ENCODE measurements around the gene SP4.

Gene SP4

GRCh38 chr7:21429786-21430574, 2.1 kb downstream of the SP4 start:
- in situ Hi-C loops (cut with MboI; ENCODE audit: low pct_unique_long_range_greater_than_20kb, low sequenced_read_pairs): no loop called here
- no peak for DNase-seq

GRCh38 chr7:21430575-21430954, 2.7 kb downstream of the SP4 start:
- in situ Hi-C loops (cut with MboI; ENCODE audit: low pct_unique_long_range_greater_than_20kb, low sequenced_read_pairs): no loop called here
- DNase-seq: no peak

- in situ Hi-C loops (cut with MboI; ENCODE audit: low pct_unique_long_range_greater_than_20kb, low sequenced_read_pairs): no loop called here
- DNase-seq: no peak
Observed at GRCh38 chr7:21443149-21443841, 15.4 kb downstream of the SP4 start.

GRCh38 chr7:21448974-21449373, 21.1 kb downstream of the SP4 start:
- DNase-seq: no peak
- in situ Hi-C loops (cut with MboI; ENCODE audit: low pct_unique_long_range_greater_than_20kb, low sequenced_read_pairs): no loop called here

GRCh38 chr7:21450076-21450475, 22.2 kb downstream of the SP4 start:
- DNase-seq: no peak
- in situ Hi-C loops (cut with MboI; ENCODE audit: low pct_unique_long_range_greater_than_20kb, low sequenced_read_pairs): no loop called here

- in situ Hi-C loops (cut with MboI; ENCODE audit: low pct_unique_long_range_greater_than_20kb, low sequenced_read_pairs): no loop called here
- DNase-seq: no peak
Observed at GRCh38 chr7:21450941-21451340, 23.1 kb downstream of the SP4 start.

GRCh38 chr7:21454182-21454581, 26.3 kb downstream of the SP4 start:
- in situ Hi-C loops (cut with MboI; ENCODE audit: low pct_unique_long_range_greater_than_20kb, low sequenced_read_pairs): no loop called here
- peak; percentile 43 for DNase-seq

GRCh38 chr7:21454906-21455305, 27.0 kb downstream of the SP4 start:
- in situ Hi-C loops (cut with MboI; ENCODE audit: low pct_unique_long_range_greater_than_20kb, low sequenced_read_pairs): no loop called here

GRCh38 chr7:21461282-21461681, 33.4 kb downstream of the SP4 start:
- in situ Hi-C loops (cut with MboI; ENCODE audit: low pct_unique_long_range_greater_than_20kb, low sequenced_read_pairs): no loop called here
- DNase-seq: no peak

More at GRCh38 chr7:21454906-21455305, 27.0 kb downstream of the SP4 start:
- no peak for DNase-seq

GRCh38 chr7:21462081-21462480, 34.2 kb downstream of the SP4 start:
- in situ Hi-C loops (cut with MboI; ENCODE audit: low pct_unique_long_range_greater_than_20kb, low sequenced_read_pairs): no loop called here
- no peak for DNase-seq

- in situ Hi-C loops (cut with MboI; ENCODE audit: low pct_unique_long_range_greater_than_20kb, low sequenced_read_pairs): no loop called here
- DNase-seq: no peak
Observed at GRCh38 chr7:21463524-21463923, 35.6 kb downstream of the SP4 start.

GRCh38 chr7:21468969-21469368, 41.1 kb downstream of the SP4 start:
- no peak for DNase-seq
- in situ Hi-C loops (cut with MboI; ENCODE audit: low pct_unique_long_range_greater_than_20kb, low sequenced_read_pairs): no loop called here

GRCh38 chr7:21469894-21470293, 42.0 kb downstream of the SP4 start:
- in situ Hi-C loops (cut with MboI; ENCODE audit: low pct_unique_long_range_greater_than_20kb, low sequenced_read_pairs): no loop called here
- no peak for DNase-seq

- in situ Hi-C loops (cut with MboI; ENCODE audit: low pct_unique_long_range_greater_than_20kb, low sequenced_read_pairs): no loop called here
- no peak for DNase-seq
Observed at GRCh38 chr7:21472029-21472428, 44.1 kb downstream of the SP4 start.

GRCh38 chr7:21476429-21476828, 48.5 kb downstream of the SP4 start:
- in situ Hi-C loops (cut with MboI; ENCODE audit: low pct_unique_long_range_greater_than_20kb, low sequenced_read_pairs): no loop called here
- DNase-seq: no peak

- no peak for DNase-seq
- in situ Hi-C loops (cut with MboI; ENCODE audit: low pct_unique_long_range_greater_than_20kb, low sequenced_read_pairs): no loop called here
Observed at GRCh38 chr7:21480693-21481403, 53.0 kb downstream of the SP4 start.

- in situ Hi-C loops (cut with MboI; ENCODE audit: low pct_unique_long_range_greater_than_20kb, low sequenced_read_pairs): no loop called here
- no peak for DNase-seq
Observed at GRCh38 chr7:21486511-21486910, 58.6 kb downstream of the SP4 start.

GRCh38 chr7:21495731-21496130, 67.8 kb downstream of the SP4 start:
- DNase-seq: no peak
- in situ Hi-C loops (cut with MboI; ENCODE audit: low pct_unique_long_range_greater_than_20kb, low sequenced_read_pairs): no loop called here

- in situ Hi-C loops (cut with MboI; ENCODE audit: low pct_unique_long_range_greater_than_20kb, low sequenced_read_pairs): no loop called here
- no peak for DNase-seq
Observed at GRCh38 chr7:21497072-21497471, 69.2 kb downstream of the SP4 start.
